ENCODE results near the gene SHROOM1.

GRCh38 chr5:132820162-132820754, 10.2 kb downstream of the SHROOM1 start:
- TF ChIP-seq EP300 (IDR thresholded peaks at IDR 0.05; ENCODE audit: low read length), result peak; percentile 11; the same call in 1 of the 2 replicates
- no peak for TF ChIP-seq ZNF589 (CRISPR knock-in tag; IDR thresholded peaks at IDR 0.05; ENCODE audit: low read depth)
- TF ChIP-seq, protein P1, sequence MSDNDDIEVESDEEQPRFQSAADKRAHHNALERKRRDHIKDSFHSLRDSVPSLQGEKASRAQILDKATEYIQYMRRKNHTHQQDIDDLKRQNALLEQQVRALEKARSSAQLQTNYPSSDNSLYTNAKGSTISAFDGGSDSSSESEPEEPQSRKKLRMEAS (CRISPR knock-in tag; IDR thresholded peaks at IDR 0.05), result no peak
- no peak for TF ChIP-seq SRF (CRISPR knock-in tag; IDR thresholded peaks at IDR 0.05)
- TF ChIP-seq HINFP (tag; conservative IDR thresholded peaks at IDR 0.05; ENCODE audit: low read depth), result no peak

All from K562 (cell line).